ENCODE data around the gene CCNF. TPM values are rescaled to one million over a fixed set of nuclear protein-coding genes. Genes with fewer than 3 reads are reported as not detected.
A peak's percentile ranks its signal among the peaks of the same experiment; 100 is the strongest.

The CCNF gene
- total and polyA plus RNA-seq, 11 donors, result 0.38 to 6.0 (median 1.6) TPM

DNA sequence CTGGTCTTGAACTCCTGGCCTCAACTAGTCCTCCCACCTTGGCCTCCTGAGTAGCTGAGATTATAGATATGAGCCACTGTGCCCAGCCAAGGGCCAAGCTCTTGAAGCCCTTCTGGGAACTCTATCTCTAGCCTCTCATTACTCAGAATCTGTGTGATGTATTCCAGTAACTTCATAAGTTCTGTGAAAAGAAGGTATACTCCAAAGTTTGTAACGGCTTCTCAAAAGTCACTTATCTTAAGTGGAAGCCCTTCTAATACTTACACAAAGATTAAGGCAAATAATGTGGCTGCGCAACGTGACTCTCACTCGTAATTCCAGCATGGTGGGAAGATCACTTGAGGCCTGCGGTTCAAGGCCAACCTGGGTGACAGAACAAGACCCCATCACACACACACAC, 65.4 kb downstream of the CCNF start:
- Histone ChIP-seq H3K9me3 (no peaks in the 10 kb centered on the region), H3K4me3 (no peak overlapping the region), H3K4me1 (peaks cover 0 to 30% (median 27%) of the 10 kb centered on the region in 12 donors), H3K36me3 (peaks cover 0 to 16% (median 3%) of the 10 kb centered on the region in 9 donors), H3K27ac (no peak overlapping the region), H3K27me3 (no peaks in the 10 kb centered on the region)
- 77 to 83% (median 81%) methylated on average over 5 of the region's 5 CpGs for WGBS, 4 donors
- intact Hi-C loops (cut with DNase I), result loop anchor here in 7 of 10 donors (5.0 to 10.0 kb wide), 6 partner anchors 60 to 300 kb away; partner anchors contain the start of genes ABCA3 (in 1 of the 7), CASKIN1 (in 1 of the 7) and CCNF (in 1 of the 7)
- ATAC-seq (no peak), DNase-seq (no peak)
- TF ChIP-seq POLR2A (IDR thresholded peaks at IDR 0.05), result no peak
- TF ChIP-seq, protein P1, sequence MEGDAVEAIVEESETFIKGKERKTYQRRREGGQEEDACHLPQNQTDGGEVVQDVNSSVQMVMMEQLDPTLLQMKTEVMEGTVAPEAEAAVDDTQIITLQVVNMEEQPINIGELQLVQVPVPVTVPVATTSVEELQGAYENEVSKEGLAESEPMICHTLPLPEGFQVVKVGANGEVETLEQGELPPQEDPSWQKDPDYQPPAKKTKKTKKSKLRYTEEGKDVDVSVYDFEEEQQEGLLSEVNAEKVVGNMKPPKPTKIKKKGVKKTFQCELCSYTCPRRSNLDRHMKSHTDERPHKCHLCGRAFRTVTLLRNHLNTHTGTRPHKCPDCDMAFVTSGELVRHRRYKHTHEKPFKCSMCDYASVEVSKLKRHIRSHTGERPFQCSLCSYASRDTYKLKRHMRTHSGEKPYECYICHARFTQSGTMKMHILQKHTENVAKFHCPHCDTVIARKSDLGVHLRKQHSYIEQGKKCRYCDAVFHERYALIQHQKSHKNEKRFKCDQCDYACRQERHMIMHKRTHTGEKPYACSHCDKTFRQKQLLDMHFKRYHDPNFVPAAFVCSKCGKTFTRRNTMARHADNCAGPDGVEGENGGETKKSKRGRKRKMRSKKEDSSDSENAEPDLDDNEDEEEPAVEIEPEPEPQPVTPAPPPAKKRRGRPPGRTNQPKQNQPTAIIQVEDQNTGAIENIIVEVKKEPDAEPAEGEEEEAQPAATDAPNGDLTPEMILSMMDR (IDR thresholded peaks at IDR 0.05), result no peak

DNA sequence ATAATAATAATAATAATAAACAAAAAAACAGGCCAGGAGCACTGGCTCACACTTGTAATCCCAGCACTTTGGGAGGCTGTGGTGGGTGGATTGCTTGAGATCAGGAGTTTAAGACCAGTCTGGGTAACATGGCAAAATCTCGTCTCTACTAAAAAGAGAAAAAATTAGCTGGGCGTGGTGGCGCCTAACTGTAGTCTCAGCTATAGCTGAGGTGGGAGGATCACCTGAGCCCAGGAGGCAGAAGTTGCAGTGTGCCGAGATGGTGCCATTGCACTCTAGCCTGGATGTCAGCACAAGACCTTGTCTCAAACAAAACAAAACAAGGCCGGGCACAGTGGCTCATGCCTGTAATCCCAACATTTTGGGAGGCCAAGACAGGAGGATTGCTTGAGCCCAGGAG, 65.8 kb downstream of the CCNF start:
- TF ChIP-seq, protein P1 (IDR thresholded peaks at IDR 0.05), result no peak
- TF ChIP-seq POLR2A (IDR thresholded peaks at IDR 0.05), result no peak
- Histone ChIP-seq H3K9me3 (no peaks in the 10 kb centered on the region), H3K36me3 (peaks cover 0 to 19% (median 3%) of the 10 kb centered on the region in 9 donors), H3K27me3 (no peaks in the 10 kb centered on the region), H3K27ac (no peak overlapping the region), H3K4me3 (no peak overlapping the region), H3K4me1 (peaks cover 0 to 31% (median 27%) of the 10 kb centered on the region in 12 donors)
- ATAC-seq (no peak), DNase-seq (no peak)
- 95 to 99% (median 97%) methylated on average over 5 of the region's 5 CpGs for WGBS, 4 donors
- intact Hi-C loops (cut with DNase I), result loop anchor here in 7 of 10 donors (5.0 to 10.0 kb wide), 6 partner anchors 60 to 300 kb away; partner anchors contain the start of genes ABCA3 (in 1 of the 7), CASKIN1 (in 1 of the 7) and CCNF (in 1 of the 7)

DNA sequence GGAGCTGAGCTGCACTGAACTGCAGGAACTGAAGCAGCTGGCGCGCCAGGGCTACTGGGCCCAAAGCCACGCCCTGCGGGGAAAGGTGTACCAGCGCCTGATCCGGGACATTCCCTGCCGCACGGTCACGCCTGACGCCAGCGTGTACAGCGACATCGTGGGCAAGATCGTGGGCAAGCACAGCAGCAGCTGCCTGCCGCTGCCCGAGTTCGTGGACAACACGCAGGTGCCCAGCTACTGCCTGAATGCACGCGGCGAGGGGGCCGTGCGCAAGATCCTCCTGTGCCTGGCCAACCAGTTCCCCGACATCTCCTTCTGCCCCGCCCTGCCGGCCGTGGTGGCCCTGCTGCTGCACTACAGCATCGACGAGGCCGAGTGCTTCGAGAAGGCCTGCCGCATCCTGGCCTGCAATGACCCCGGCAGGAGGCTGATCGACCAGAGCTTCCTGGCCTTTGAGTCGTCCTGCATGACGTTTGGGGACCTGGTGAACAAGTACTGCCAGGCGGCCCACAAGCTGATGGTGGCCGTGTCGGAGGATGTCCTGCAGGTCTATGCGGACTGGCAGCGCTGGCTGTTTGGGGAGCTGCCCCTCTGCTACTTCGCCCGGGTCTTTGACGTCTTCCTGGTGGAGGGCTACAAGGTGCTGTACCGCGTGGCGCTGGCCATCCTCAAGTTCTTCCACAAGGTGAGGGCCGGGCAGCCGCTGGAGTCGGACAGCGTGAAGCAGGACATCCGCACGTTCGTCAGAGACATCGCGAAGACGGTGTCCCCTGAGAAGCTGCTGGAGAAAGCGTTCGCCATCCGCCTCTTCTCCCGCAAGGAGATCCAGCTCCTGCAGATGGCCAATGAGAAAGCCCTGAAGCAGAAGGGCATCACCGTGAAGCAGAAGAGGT, 67.2 kb downstream of the CCNF start:
- WGBS, 4 donors, result 89 to 96% (median 92%) methylated on average over 34 to 62 of the region's 62 CpGs
- no peaks in the 10 kb centered on the region for H3K9me3 ChIP-seq
- TF ChIP-seq, protein P1 (IDR thresholded peaks at IDR 0.05), result no peak
- no peak for TF ChIP-seq POLR2A (IDR thresholded peaks at IDR 0.05)
- no peaks in the 10 kb centered on the region for H3K27me3 ChIP-seq
- H3K4me3 ChIP-seq, result no peak overlapping the region
- intact Hi-C loops (cut with DNase I), result loop anchor here in 8 of 10 donors (2.0 to 10.0 kb wide), 7 partner anchors 22 to 302 kb away; partner anchors contain the start of genes ABCA3 (in 1 of the 8), CASKIN1 (in 1 of the 8), CCNF (in 1 of the 8) and TBC1D24 (in 1 of the 8)
- H3K36me3 ChIP-seq, result peaks cover 0 to 19% (median 3%) of the 10 kb centered on the region in 9 donors
- ATAC-seq (no peak), DNase-seq (peak in 3 of 5 donors; percentile 8 to 63 (median 28))
- H3K4me1 ChIP-seq, result peaks cover 0 to 38% (median 28%) of the 10 kb centered on the region in 12 donors
- peak overlapping the region in 10 of 12 donors; percentile 13 to 63 (median 50) for H3K27ac ChIP-seq

Data from heart left ventricle (tissue), 16 donors.